Body of pancreas (tissue), 4 donors: ENCODE data around the gene AKT3.

Source experiments
- POLR2A ChIP-seq, 3 donors: fragments of 450-650 bp; IDR thresholded peaks; one replicate each; pipeline ENCODE4 v1.6.1; 2016; ENCODE audit warnings: antibody characterized with exemption in 3 of 3, mild to moderate bottlenecking in 2 of 3
- TF ChIP-seq, protein P1 (sequence below), 7 experiments: fragments of 450-650 bp in 4 of 7; fragments of 200-600 bp in 3 of 7; sonication (generic) in 3 of 7; IDR thresholded peaks; one replicate each; pipeline ENCODE4 v1.5.1; 2016 to 2019; ENCODE audit warnings: antibody characterized with exemption in 7 of 7

GRCh38 chr1:243563732-243564131 lies 286.3 kb downstream of the AKT3 start:
- TF ChIP-seq, protein P1, sequence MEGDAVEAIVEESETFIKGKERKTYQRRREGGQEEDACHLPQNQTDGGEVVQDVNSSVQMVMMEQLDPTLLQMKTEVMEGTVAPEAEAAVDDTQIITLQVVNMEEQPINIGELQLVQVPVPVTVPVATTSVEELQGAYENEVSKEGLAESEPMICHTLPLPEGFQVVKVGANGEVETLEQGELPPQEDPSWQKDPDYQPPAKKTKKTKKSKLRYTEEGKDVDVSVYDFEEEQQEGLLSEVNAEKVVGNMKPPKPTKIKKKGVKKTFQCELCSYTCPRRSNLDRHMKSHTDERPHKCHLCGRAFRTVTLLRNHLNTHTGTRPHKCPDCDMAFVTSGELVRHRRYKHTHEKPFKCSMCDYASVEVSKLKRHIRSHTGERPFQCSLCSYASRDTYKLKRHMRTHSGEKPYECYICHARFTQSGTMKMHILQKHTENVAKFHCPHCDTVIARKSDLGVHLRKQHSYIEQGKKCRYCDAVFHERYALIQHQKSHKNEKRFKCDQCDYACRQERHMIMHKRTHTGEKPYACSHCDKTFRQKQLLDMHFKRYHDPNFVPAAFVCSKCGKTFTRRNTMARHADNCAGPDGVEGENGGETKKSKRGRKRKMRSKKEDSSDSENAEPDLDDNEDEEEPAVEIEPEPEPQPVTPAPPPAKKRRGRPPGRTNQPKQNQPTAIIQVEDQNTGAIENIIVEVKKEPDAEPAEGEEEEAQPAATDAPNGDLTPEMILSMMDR (IDR thresholded peaks at IDR 0.05), result no peak
- TF ChIP-seq POLR2A (IDR thresholded peaks at IDR 0.05), result no peak
